C1 segment of cervical spinal cord (tissue), 14 donors: ENCODE measurements around the gene ANKRD17.
"Not testable (repeated sequence)": the region's sequence is repeated elsewhere in the genome, so short reads cannot be mapped to it uniquely, and the experiment has no call there.

Experiments
- DNase-seq, 14 donors: peaks; one replicate each; lab custom pipeline; 2025; lab: John Stamatoyannopoulos, UW

The ANKRD17 gene

DNA sequence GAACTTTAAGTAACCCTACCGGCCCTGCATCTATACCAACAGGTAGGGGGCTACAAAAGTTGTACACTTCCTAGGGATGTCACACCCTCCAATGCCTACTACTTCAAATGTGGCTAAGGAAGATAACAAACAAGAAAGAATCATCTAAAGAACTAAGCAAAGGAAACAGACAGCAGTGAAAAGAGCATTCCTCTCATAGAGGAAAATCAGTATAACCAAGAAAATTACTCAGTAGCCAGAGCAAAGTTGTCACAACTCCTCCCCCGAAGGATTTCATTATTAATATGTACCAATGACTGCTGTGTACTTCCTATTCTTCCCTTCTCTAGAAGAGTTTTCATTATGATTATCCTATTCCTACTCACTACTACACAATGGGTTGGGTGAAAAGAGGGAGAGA is 12.6 kb downstream of the ANKRD17 start:
- no peak for DNase-seq

GRCh38 chr4:73244945-73245601 is 13.5 kb downstream of the ANKRD17 start:
- no peak for DNase-seq

- DNase-seq = no peak
Observed at GRCh38 chr4:73237044-73237443, 21.6 kb downstream of the ANKRD17 start.

- DNase-seq = no peak
Observed at GRCh38 chr4:73236151-73236550, 22.4 kb downstream of the ANKRD17 start.

GRCh38 chr4:73234712-73235111 is 23.9 kb downstream of the ANKRD17 start:
- no peak for DNase-seq

DNA sequence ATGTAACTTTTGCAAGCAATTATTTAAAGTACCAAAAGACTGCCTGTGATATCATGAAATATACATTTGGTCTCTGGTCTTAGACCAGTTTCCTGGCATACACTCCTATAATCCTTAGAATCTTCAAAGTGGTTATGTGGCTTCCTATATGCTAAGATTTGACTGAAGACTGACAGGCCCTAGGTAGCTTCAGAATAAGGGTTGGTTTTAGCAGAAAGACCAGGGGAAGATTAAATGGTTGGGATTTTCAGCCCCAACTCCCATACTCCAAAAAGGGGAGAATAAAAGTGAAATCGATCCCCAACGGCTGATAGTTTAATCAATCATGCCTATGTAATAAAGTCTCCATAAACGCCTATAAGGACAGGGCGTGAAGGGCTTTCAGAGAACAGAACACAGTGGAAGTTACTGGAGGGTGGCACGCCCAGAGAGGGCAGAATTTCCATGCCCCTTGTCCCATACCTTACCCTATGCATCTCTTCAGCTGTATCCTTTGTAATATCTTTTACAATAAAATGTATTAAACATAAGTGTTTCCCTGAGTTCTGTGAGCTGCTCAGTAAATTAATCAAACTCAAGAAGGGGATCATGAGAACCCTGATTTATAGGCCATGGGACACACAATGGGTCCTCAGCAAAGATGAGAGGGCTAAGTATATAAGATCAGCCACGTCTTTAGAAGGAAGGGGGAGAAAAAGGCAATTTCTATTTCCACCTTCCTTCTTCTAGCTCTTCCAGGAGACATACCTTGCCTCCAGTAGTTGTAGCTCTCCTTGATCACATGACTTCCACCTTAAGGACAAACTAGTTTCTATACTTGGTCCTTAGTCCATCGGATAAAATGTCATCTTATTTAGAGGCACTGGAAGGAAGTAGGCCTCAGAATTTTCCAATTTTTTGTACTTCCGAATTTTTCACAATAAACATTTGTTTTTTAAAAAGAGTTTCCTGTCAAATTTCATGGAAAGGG is 26.8 kb downstream of the ANKRD17 start:
- no peak for DNase-seq

GRCh38 chr4:73230865-73231517 is 27.6 kb downstream of the ANKRD17 start:
- no peak for DNase-seq

- not testable (repeated sequence) for DNase-seq
Observed at GRCh38 chr4:73228800-73229199, 29.8 kb downstream of the ANKRD17 start.

DNA sequence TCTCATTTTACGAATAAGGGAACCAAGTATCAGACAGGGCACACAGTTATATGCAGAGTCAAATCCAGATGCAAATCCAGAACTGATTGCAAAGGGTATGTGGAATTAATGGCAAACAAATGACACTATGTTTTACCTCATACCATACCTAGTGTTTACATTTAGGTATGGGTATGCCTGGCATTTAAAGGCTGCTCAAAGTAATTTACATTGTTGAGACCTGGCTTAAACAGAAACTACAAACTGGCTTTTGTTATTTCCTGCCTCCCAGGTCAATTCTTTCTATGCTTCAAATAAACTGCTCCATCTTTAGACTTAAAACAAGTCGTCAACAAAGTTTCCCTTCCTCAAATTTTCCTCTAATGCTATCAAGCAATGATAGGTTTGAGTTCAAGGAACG is 33.7 kb downstream of the ANKRD17 start:
- no peak for DNase-seq

DNA sequence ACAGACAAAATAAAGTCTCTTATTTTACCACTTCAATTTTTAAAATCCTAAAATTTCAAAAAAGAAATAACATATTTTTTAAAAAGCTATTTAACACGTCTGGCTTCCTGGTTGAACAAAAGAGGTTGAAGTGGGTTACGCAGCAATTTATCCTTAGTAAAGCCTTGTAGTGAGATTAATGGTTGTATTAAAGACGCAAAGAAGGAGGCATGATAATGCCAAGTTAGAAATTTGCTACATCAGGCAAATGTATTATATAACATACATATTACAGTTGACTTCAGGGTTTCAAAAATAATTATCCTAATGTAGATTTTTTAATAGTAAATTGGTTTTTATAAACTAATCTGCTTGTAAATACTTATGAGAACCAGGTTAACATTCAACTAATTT is 35.3 kb downstream of the ANKRD17 start:
- DNase-seq = no peak

GRCh38 chr4:73222466-73223257 is 35.9 kb downstream of the ANKRD17 start:
- DNase-seq = peak in 12 of 14 donors; percentile 14 to 87 (median 39)

- no peak for DNase-seq
Observed at GRCh38 chr4:73221734-73222133, 36.9 kb downstream of the ANKRD17 start.

DNA sequence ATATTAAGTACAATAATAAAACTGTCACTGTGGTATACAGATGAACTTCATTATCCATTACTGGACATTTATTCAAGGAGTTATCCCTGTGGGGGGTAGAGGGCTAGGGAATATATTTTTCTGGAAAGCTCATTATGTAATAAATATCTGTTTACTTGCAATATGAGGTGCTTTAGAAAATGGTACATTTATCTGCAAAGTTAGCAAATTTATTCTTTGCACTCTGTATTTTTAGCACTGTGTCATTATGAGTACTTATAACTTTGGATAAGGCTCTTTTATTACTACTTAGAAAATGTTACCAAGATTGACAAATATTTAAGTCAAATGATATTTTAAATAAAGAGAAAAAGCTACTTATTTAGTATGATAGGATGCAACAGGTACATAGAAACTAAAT is 37.8 kb downstream of the ANKRD17 start:
- no peak for DNase-seq

DNA sequence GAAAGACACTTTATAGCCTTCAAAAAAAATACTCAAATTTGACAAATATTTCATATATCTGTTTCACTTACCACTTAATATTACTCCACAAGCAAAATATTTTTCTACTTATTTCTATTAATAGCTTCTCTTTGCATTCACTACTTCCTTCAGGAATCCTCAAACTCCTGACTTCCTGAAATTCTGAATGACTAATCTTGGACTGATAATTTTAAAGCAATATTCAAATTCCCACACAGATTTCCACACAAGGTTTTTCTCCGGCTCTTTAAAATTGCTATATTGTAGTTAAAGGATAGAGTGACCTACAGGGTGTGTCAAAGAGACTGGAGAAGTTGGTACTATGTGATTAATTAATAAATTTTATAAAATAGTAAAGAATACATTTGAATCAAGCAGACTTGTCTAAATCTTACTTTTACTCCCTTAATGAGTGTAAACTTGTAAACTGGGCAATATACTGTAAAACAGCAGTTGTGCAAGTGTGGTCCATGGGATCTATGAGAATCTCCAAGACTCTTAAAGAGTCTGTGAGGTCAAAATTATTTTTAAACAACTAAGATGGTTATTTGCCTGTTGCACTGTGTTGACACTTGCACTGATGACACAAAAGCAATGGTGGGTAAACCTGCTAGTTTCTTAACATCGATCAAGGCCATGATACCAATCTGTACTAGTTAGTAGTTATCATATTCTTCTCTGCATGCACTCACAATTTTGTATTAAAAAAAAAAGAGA is 44.5 kb downstream of the ANKRD17 start:
- no peak for DNase-seq

- no peak for DNase-seq
Observed at GRCh38 chr4:73212982-73213730, 45.4 kb downstream of the ANKRD17 start.

DNA sequence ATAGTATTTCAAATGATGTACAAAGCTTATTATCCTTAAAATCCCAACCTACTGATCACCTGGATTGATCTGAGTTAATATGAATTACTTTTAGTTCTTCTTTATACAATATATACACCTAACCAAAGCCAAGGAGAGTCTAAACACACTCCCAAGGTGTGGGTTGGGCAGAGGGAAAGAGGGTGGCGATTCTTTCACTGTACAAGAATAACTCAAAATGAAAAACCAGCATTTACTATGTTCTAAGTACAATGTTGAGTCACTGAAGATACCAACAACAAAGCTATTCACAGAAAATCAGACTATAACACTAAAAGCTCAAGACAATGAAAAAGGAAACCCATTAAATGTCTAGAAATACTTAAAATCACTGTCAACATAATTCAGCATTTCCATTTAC is 46.6 kb downstream of the ANKRD17 start:
- no peak for DNase-seq

DNA sequence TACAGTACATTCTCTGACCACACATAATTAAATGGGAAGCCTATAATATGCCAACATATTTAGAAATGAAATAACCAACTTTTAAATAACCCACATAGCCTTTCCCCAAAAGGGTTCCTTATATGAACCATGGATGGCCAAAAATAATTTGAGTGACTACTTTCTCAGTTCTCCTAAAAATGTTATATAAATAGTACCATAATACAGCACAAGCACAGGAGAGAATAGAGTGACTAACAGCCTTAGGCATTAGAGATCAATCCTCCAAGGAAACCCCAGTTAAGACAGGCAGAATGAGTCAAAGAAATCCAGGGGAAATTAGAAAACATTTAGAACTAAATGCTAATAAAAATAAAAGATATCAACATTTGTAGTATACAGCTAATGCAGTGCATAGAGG is 50.2 kb downstream of the ANKRD17 start:
- DNase-seq = no peak

DNA sequence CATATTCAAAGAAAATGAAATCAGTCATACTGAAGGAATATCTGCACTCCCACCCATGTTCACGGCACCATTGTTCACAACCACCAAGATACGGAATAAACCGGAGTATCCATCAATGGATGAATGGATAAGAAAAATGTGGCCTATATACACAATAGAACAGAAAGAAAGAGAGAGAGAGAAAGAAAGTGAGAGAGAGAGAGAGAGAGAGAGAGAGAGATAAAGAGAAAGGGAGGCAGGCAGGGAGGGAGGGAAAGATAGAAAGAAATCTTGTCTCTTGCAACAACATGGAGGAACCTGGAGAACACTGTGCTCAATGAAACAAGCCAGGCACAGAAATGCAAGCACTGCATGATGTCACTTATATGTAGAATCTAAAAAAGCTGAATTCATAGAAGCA is 52.4 kb downstream of the ANKRD17 start:
- DNase-seq = no peak

DNA sequence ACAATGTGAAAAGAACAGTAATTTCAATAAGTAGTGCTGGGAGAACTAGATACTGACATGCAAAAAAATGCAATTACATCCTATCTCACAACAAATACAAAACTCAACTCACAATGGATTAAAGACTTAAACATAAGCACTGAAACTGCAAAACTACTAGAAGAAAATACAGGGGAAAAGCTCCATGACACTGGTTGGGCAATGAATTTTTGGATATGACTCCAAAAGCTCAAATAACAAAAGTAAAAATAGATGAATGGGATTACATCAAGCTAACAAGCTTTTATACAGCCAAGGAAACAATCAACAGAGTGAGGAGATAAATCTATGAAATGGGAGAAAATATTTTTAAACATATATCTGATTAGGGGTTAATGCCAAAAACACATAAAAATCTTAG is 53.1 kb downstream of the ANKRD17 start:
- DNase-seq = no peak

DNA sequence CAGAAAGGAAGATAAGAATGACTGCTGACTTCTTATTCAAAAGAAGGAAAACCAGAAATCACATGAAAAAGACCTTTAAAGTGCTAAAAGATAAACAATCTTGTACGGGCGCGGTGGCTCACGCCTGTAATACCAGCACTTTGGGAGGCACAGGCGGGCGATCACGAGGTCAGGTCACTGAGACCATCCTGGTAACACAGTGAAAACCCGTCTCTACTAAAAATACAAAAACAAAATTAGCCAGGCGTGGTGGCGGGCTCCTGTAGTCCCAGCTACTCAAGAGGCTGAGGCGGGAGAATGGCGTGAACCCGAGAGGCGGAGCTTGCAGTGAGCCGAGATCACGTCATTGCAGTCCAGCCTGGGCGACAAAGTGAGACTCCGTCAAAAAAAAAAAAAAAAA is 54.6 kb downstream of the ANKRD17 start:
- DNase-seq = not testable (repeated sequence)
